Left lung (tissue), 10 donors: Measurements from ENCODE around the gene NOTCH4. TPM values are rescaled to one million over a fixed set of nuclear protein-coding genes. Genes with fewer than 3 reads are reported as not detected.
A peak's percentile ranks its signal among the peaks of the same experiment; 100 is the strongest.

Experiments used
- ATAC-seq: fragments of 200-7000 bp; cut with Tn5 transposase; one replicate; pipeline ENCODE4 v1.9.1; 2020; ENCODE audit warnings: moderate library complexity
- DNase-seq, 4 donors: peaks; one replicate each; pipeline ENCODE4 v3.0.0-alpha.2; 2013 to 2020
- H3K27ac ChIP-seq, 2 donors: fragments of 200-600 bp; sonication (generic) in 1 of 2; one replicate each; pipeline versions ENCODE4 v1.5.0 to v1.8.0; 2020 to 2021
- H3K27me3 ChIP-seq, 2 donors: fragments of 200-600 bp; sonication (generic) in 1 of 2; one replicate each; pipeline versions ENCODE4 v1.5.0 to v1.8.0; 2020 to 2021
- H3K36me3 ChIP-seq, 2 donors: fragments of 200-600 bp; sonication (generic) in 1 of 2; one replicate each; pipeline versions ENCODE4 v1.5.0 to v1.8.0; 2020 to 2021
- H3K4me1 ChIP-seq, 2 donors: fragments of 200-600 bp; one replicate each; pipeline ENCODE4 v1.8.0; 2021
- H3K4me3 ChIP-seq, 2 donors: fragments of 200-600 bp; sonication (generic) in 1 of 2; one replicate each; pipeline versions ENCODE4 v1.5.0 to v1.8.0; 2020 to 2021; ENCODE audit warnings: mild to moderate bottlenecking in 1 of 2
- H3K9me3 ChIP-seq, 2 donors: fragments of 200-600 bp; sonication (generic) in 1 of 2; one replicate each; pipeline versions ENCODE4 v1.5.0 to v1.8.0; 2020 to 2021
- CTCF ChIP-seq, 2 donors: fragments of 200-600 bp; sonication (generic) in 1 of 2; IDR thresholded peaks; one replicate each; pipeline versions ENCODE4 v1.5.0 to v1.8.0; 2021; ENCODE audit warnings: antibody characterized with exemption in 2 of 2
- intact Hi-C, 2 donors: fragments of 100-400 bp; cut with DNase I; formaldehyde crosslinking; loops; one replicate each; pipeline versions ENCODE4 v1.11.2 to v1.14.2; 2022
- polyA plus RNA-seq, 6 donors: library from polyadenylated mRNA; unstranded; fragments of 120-200 nt; gene quantifications; one replicate each; pipeline ENCODE4 v1.2.1, GENCODE V29; 2013; ENCODE audit not compliant: insufficient read length in 6 of 6
- total RNA-seq, 2 donors: library from RNA; stranded (reverse); fragmentation: NEBNext Ultra II Directional; extraction: Animal tissue kit (Norgen Biotek cat#: 25700); gene quantifications; one replicate each; pipeline ENCODE4 v1.2.1, GENCODE V29; 2021
- donor health status: DM: no; HTN: yes; CAD: no.
- donor health status: DM: no; HTN: no; CAD: no.

Gene NOTCH4
- total and polyA plus RNA-seq, 8 donors = 37.0 to 58.4 (median 50.7) TPM

DNA sequence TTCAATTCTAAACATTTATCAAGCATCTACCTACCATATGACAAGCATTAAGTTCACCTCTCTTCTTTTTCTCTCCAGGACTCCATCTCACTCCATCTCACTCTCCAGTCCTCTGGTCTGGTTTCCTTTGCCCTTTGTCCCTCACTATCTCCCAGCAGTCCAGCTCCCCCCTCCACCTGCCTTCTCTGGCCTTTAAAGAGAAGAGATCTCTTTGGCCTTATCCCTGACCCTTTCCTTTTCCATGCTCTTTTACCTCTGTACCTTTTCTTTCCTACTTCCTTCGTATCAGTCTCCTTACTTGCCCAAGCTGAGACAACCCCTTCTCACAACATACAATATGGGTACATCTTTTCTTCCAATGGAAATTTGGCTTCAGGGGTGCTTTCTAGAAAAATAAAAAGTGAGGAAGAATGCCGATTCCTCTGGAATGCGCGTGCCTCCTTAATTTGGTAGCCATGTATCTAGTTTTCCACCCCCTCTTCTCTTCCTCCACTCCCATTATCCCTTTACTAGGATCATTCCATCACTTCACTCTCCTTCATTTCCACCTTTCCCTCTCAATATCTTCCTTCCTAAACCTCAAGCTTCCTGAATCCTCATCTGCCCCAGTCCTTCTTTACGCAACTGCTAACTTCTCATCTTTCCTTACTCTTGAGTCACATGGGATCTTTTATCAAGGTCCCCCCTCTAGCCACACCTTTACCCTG lies 47.2 kb downstream of the NOTCH4 start:
- H3K27me3 ChIP-seq = no peaks in the 10 kb centered on the region
- peak; percentile 1 for ATAC-seq
- peak overlapping the region; percentile 97 to 98 for H3K27ac ChIP-seq
- no peak for TF ChIP-seq CTCF (IDR thresholded peaks at IDR 0.05)
- intact Hi-C loops = no loop called here
- H3K9me3 ChIP-seq = no peaks in the 10 kb centered on the region
- DNase-seq = no peak
- H3K4me3 ChIP-seq = peak overlapping the region; percentile 74 to 79
- H3K36me3 ChIP-seq = peaks cover 0 to 18% of the 10 kb centered on the region in 2 donors
- peaks cover 27 to 69% of the 10 kb centered on the region in 2 donors for H3K4me1 ChIP-seq

- Histone ChIP-seq H3K4me3 (peak within 1 kb of the TSS; percentile 74 to 79), H3K36me3 (peaks cover 0 to 17% of the 10 kb centered on the region in 2 donors), H3K4me1 (peaks cover 23 to 63% of the 10 kb centered on the region in 2 donors), H3K9me3 (no peaks in the 10 kb centered on the region), H3K27ac (peak within 1 kb of the TSS; percentile 97 to 98), H3K27me3 (no peaks in the 10 kb centered on the region)
- intact Hi-C loops = no loop called here
- DNase-seq (peak; percentile 97 to 98 (median 98)), ATAC-seq (peak; percentile 75)
- no peak for TF ChIP-seq CTCF (IDR thresholded peaks at IDR 0.05)
Observed at GRCh38 chr6:32175711-32176475, 48.0 kb downstream of the NOTCH4 start, which contains the start of gene AGPAT1. AGPAT1 (minus strand) TSS chr6:32176084; CDS start chr6:32171496, 4,588 bp downstream.

GRCh38 chr6:32175322-32175710 lies 48.6 kb downstream of the NOTCH4 start:
- Histone ChIP-seq H3K27me3 (no peaks in the 10 kb centered on the region), H3K9me3 (no peaks in the 10 kb centered on the region), H3K4me3 (peak overlapping the region; percentile 74 to 79), H3K36me3 (peaks cover 0 to 19% of the 10 kb centered on the region in 2 donors), H3K4me1 (peaks cover 23 to 58% of the 10 kb centered on the region in 2 donors), H3K27ac (peak overlapping the region; percentile 97 to 98)
- ATAC-seq (no peak), DNase-seq (no peak)
- intact Hi-C loops = no loop called here
- no peak for TF ChIP-seq CTCF (IDR thresholded peaks at IDR 0.05)

DNA sequence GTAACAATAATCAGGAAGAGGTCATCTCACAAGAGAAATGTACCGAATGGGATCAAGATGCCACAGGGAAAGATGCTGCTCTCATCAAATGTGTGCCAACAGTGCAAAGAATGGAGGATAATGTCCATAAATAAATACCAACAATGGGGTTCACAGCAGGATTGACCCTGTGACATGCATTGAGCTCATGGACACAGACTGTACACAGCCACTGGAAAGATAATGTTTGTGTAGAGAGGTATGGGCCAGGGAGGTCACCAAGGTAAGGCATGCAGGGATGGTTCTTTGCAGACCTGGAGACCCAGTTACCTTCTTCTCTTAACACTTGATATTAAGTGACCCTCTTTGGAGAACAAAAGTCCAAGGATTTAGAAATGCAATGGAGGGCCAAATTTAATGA lies 49.5 kb downstream of the NOTCH4 start:
- H3K36me3 ChIP-seq = peaks cover 0 to 21% of the 10 kb centered on the region in 2 donors
- no peaks in the 10 kb centered on the region for H3K27me3 ChIP-seq
- peaks cover 23 to 49% of the 10 kb centered on the region in 2 donors for H3K4me1 ChIP-seq
- intact Hi-C loops = no loop called here
- no peaks in the 10 kb centered on the region for H3K9me3 ChIP-seq
- TF ChIP-seq CTCF (IDR thresholded peaks at IDR 0.05) = no peak
- no peak overlapping the region for H3K27ac ChIP-seq
- H3K4me3 ChIP-seq = peak overlapping the region in 1 of 2 donors; percentile 79
- no peak for DNase-seq
- ATAC-seq = no peak
